HG02798 (cell line): ENCODE data around the gene HSD17B2.

Source experiments
- ATAC-seq: cut with Tn5 transposase; IDR thresholded peaks from one replicate; pipeline ENCODE4 v1.9.1; 2021; ENCODE audit warnings: mild to moderate bottlenecking; ENCODE audit not compliant: unreplicated experiment, poor library complexity

The HSD17B2 gene

GRCh38 chr16:82017911-82018568 lies 17.0 kb upstream of the HSD17B2 start:
- no peak for ATAC-seq

GRCh38 chr16:82019535-82019934 lies 15.5 kb upstream of the HSD17B2 start:
- no peak for ATAC-seq

- no peak for ATAC-seq
These were observed 15.0 kb upstream of the HSD17B2 start for GRCh38 chr16:82020051-82020450.

- no peak for ATAC-seq
These were observed 11.8 kb upstream of the HSD17B2 start for GRCh38 chr16:82023206-82023605.

GRCh38 chr16:82024316-82024715 lies 10.7 kb upstream of the HSD17B2 start:
- ATAC-seq: no peak

GRCh38 chr16:82024883-82025282 lies 10.2 kb upstream of the HSD17B2 start:
- no peak for ATAC-seq

GRCh38 chr16:82027629-82028064 lies 7.4 kb upstream of the HSD17B2 start:
- no peak for ATAC-seq

- ATAC-seq: no peak
These were observed 3.7 kb upstream of the HSD17B2 start for GRCh38 chr16:82031116-82032084.

- no peak for ATAC-seq
These were observed 2.0 kb upstream of the HSD17B2 start for GRCh38 chr16:82033006-82033405.

GRCh38 chr16:82033683-82034300 lies 1.3 kb upstream of the HSD17B2 start:
- ATAC-seq: no peak

GRCh38 chr16:82037251-82037650 lies 2.2 kb downstream of the HSD17B2 start:
- no peak for ATAC-seq

GRCh38 chr16:82037666-82038065 lies 2.6 kb downstream of the HSD17B2 start:
- ATAC-seq: no peak

- ATAC-seq: no peak
These were observed 5.2 kb downstream of the HSD17B2 start for GRCh38 chr16:82040296-82040695.

- no peak for ATAC-seq
These were observed 6.5 kb downstream of the HSD17B2 start for GRCh38 chr16:82041542-82041941.

- ATAC-seq: no peak
These were observed 7.1 kb downstream of the HSD17B2 start for GRCh38 chr16:82042144-82042543.

GRCh38 chr16:82042846-82043245 lies 7.8 kb downstream of the HSD17B2 start:
- ATAC-seq: no peak

GRCh38 chr16:82043680-82044584 lies 8.9 kb downstream of the HSD17B2 start:
- ATAC-seq: no peak

GRCh38 chr16:82044585-82044911 lies 9.5 kb downstream of the HSD17B2 start:
- ATAC-seq: no peak

- no peak for ATAC-seq
These were observed 10.4 kb downstream of the HSD17B2 start for GRCh38 chr16:82045465-82045864.

GRCh38 chr16:82046541-82046940 lies 11.5 kb downstream of the HSD17B2 start:
- ATAC-seq: no peak
